BLaER1 (cell line): ENCODE data around the gene PCGF3.
"Not testable (repeated sequence)": the region's sequence is repeated elsewhere in the genome, so short reads cannot be mapped to it uniquely, and the experiment has no call there.

Experiments
- H3K27ac ChIP-seq: shearing (Covaris generic); formaldehyde crosslinking; 2 replicates; pipeline ENCODE4 v1.8.1; 2022
- H3K27me3 ChIP-seq: shearing (Covaris generic); formaldehyde crosslinking; 2 replicates; pipeline ENCODE4 v1.8.1; 2022
- H3K36me3 ChIP-seq: shearing (Covaris generic); formaldehyde crosslinking; 2 replicates; pipeline ENCODE4 v1.8.1; 2022
- H3K4me1 ChIP-seq: shearing (Covaris generic); formaldehyde crosslinking; 2 replicates; pipeline ENCODE4 v1.8.1; 2022
- H3K4me2 ChIP-seq: shearing (Covaris generic); formaldehyde crosslinking; 2 replicates; pipeline ENCODE4 v1.8.1; 2022
- H3K4me3 ChIP-seq: shearing (Covaris generic); formaldehyde crosslinking; 2 replicates; pipeline ENCODE4 v1.8.1; 2022
- H3K9ac ChIP-seq: shearing (Covaris generic); formaldehyde crosslinking; 2 replicates; pipeline ENCODE4 v1.8.1; 2022
- H3K9me3 ChIP-seq: shearing (Covaris generic); formaldehyde crosslinking; 2 replicates; pipeline ENCODE4 v1.8.1; 2022
- H4K20me1 ChIP-seq: shearing (Covaris generic); formaldehyde crosslinking; 2 replicates; pipeline ENCODE4 v1.8.1; 2022
- Cebpa-rat ChIP-seq: shearing (Covaris generic); IDR thresholded peaks from 2 replicates; pipeline ENCODE4 v1.8.1; 2022

PCGF3 gene

DNA sequence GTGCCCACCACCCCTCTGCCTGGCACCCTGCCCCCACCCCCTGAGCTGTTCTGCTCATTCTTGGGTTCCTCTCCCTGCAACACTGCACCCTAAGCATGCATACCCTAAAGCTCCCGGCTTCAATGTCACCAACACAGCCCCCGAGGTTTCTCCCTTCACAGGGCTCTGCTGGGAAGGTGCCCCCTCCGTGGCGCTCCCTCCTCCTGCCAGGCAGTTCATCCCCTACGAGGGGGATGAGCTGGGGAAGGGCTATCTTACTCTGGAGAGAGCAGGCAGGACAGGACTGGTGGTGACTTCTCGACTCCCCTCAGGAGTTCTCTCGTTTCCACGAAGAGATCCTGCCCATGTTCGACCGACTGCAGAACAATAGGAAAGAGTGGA, 38.1 kb upstream of the PCGF3 start:
- TF ChIP-seq Cebpa-rat: no peak
- peaks cover 35% of the 10 kb centered on the region for H3K4me1 ChIP-seq
- H3K9me3 ChIP-seq: no peaks in the 10 kb centered on the region
- H3K9ac ChIP-seq: no peak overlapping the region
- no peak overlapping the region for H3K4me2 ChIP-seq
- H3K27ac ChIP-seq: no peak overlapping the region
- no peak overlapping the region for H3K4me3 ChIP-seq
- no peaks in the 10 kb centered on the region for H3K27me3 ChIP-seq
- H4K20me1 ChIP-seq: no peaks in the 10 kb centered on the region
- H3K36me3 ChIP-seq: peaks cover 28% of the 10 kb centered on the region

DNA sequence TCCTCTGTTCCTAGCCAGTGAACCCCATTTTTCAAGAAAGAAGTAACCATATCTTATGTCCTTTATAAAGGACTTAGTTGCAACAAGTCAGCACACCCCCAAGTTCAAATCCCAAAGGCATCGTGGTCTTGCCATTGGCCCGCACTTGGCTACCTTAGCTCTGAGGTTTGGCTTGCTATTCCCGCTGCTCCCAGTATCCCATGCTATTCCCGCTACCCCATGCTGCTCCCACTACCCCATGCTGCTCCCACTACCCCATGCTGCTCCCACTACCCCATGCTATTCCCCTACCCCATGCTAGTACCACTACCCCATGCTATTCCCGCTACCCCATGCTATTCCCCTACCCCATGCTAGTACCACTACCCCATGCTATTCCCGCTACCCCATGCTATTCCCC, 37.4 kb upstream of the PCGF3 start:
- not testable (repeated sequence) for H3K4me3 ChIP-seq, H3K27me3 ChIP-seq
- H3K36me3 ChIP-seq: peaks cover 34% of the 10 kb centered on the region

GRCh38 chr4:669806-670559, 35.6 kb upstream of the PCGF3 start:
- not testable (repeated sequence) for H3K4me2 ChIP-seq, H3K9me3 ChIP-seq, H3K9ac ChIP-seq, H3K4me3 ChIP-seq, H3K27ac ChIP-seq, H3K27me3 ChIP-seq, H4K20me1 ChIP-seq
- Histone ChIP-seq H3K4me1 (peaks cover 34% of the 10 kb centered on the region), H3K36me3 (peaks cover 36% of the 10 kb centered on the region)

More for the DNA sequence above, 37.4 kb upstream of the PCGF3 start:
- not testable (repeated sequence) for H4K20me1 ChIP-seq, H3K27ac ChIP-seq, H3K9ac ChIP-seq, H3K9me3 ChIP-seq, H3K4me2 ChIP-seq
- peaks cover 36% of the 10 kb centered on the region for H3K4me1 ChIP-seq

- Histone ChIP-seq H3K36me3 (peaks cover 36% of the 10 kb centered on the region), H3K27me3 (no peaks in the 10 kb centered on the region), H4K20me1 (peaks cover 7% of the 10 kb centered on the region; the same call in 1 of the 2 replicates), H3K9ac (no peak overlapping the region), H3K27ac (no peak overlapping the region), H3K4me1 (peaks cover 34% of the 10 kb centered on the region), H3K4me2 (no peak overlapping the region), H3K4me3 (no peak overlapping the region), H3K9me3 (no peaks in the 10 kb centered on the region)
- TF ChIP-seq Cebpa-rat: no peak
These were observed 33.9 kb upstream of the PCGF3 start for GRCh38 chr4:671769-672168.

DNA sequence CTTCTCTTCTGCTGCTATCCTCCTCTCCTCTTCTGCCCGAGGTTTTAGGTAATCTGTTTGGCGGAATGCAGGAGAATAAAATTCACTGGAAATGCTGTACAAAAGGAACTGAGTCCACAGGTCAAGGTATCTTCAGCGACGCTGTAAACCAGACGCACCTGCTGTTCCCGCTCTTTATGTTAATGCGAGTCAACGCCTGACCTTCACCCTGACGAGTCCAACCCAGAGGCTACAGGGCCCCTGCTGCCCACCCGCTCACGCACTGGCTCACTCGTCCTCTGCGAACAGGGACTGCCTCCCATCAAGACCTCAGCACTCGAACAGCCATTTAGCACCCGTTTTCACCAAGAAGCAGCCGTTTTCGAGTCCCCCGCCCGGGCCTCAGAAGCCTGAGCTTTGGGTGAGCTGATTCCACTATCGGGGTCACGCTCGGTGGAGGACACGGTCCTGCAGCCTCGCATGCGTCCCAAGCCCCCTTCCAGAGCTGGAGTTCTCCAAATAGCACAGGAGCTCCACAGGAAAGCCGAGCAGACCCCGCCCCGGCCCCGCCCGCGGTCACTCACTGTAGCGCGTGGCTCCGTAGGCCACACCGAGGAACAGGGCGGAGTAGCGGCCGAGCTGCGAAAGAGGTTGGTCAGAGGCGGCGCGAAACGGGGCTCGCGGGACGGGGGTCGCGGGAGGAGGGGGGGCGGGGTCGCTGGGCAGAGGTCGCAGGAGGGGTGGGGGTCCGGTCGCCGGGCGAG, 32.1 kb upstream of the PCGF3 start:
- peak overlapping the region; percentile 97 for H3K4me2 ChIP-seq
- peaks cover 50% of the 10 kb centered on the region for H3K4me1 ChIP-seq
- H3K9me3 ChIP-seq: no peaks in the 10 kb centered on the region
- no peak for TF ChIP-seq Cebpa-rat
- peak overlapping the region; percentile 85 for H3K9ac ChIP-seq
- peaks cover 36% of the 10 kb centered on the region for H3K36me3 ChIP-seq
- H3K27ac ChIP-seq: peak overlapping the region; percentile 74
- peaks cover 7% of the 10 kb centered on the region; the same call in 1 of the 2 replicates for H4K20me1 ChIP-seq
- H3K27me3 ChIP-seq: no peaks in the 10 kb centered on the region
- H3K4me3 ChIP-seq: peak overlapping the region; percentile 95

DNA sequence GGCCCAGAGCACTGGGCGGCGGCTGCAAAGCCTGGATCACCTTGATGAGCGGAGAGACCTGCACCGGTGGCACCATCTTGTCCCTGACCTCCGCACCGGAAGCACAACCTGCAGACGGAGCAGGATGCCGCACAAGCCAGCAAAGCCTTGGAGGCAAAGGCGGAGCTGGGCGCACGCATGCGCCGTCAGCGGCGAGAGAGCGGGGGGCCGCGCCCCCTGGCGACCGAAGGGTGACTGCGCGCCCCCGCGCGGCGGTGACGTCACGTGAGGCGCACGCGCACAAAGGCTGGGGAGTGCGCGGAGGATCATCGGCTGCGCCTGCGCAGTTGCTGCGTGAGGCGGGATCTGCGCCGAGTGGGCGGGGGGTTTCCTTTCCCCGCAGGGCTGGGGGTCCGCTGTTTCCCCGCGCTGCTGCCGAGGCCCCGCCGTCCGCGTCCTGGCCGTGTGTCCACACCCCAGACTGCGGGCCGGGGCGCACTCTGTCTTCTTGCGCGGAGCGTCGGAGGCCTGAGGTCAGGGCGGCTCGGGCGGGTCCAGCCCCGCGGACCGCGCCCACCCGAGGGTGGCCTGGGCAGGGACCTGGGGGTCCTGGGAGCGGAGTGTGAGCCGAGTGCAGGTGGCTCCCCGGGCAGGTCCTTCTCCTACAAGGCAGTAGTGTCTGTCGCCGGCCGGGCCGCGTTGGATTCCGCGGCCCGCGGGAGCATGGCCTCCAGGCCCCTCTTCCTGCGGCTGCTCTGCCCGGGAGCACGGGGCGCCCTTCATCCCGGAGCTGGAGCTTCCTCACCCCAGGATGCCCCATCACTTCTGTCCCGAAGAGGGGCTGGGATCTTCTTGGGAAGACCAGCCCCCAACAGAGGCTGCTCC, 31.2 kb upstream of the PCGF3 start, which contains the start of the genes ATP5ME and MYL5:
Gene ATP5ME, minus strand, starts transcription at position 105 of the 864 bp plus-strand sequence. Its CDS starts 29 bp downstream, at position 76.
Gene MYL5, plus strand, starts transcription at position 371 of the 864 bp plus-strand sequence. CDS start 3,485 bp downstream, outside the sequence.
- Histone ChIP-seq H3K4me3 (peak within 1 kb of the TSS; percentile 95), H3K27me3 (no peaks in the 10 kb centered on the region), H4K20me1 (peaks cover 7% of the 10 kb centered on the region; the same call in 1 of the 2 replicates), H3K27ac (peak within 1 kb of the TSS; percentile 96), H3K9me3 (no peaks in the 10 kb centered on the region), H3K36me3 (peaks cover 36% of the 10 kb centered on the region), H3K4me2 (peak within 1 kb of the TSS; percentile 98), H3K9ac (peak within 1 kb of the TSS; percentile 96), H3K4me1 (peaks cover 54% of the 10 kb centered on the region)
- no peak for TF ChIP-seq Cebpa-rat

DNA sequence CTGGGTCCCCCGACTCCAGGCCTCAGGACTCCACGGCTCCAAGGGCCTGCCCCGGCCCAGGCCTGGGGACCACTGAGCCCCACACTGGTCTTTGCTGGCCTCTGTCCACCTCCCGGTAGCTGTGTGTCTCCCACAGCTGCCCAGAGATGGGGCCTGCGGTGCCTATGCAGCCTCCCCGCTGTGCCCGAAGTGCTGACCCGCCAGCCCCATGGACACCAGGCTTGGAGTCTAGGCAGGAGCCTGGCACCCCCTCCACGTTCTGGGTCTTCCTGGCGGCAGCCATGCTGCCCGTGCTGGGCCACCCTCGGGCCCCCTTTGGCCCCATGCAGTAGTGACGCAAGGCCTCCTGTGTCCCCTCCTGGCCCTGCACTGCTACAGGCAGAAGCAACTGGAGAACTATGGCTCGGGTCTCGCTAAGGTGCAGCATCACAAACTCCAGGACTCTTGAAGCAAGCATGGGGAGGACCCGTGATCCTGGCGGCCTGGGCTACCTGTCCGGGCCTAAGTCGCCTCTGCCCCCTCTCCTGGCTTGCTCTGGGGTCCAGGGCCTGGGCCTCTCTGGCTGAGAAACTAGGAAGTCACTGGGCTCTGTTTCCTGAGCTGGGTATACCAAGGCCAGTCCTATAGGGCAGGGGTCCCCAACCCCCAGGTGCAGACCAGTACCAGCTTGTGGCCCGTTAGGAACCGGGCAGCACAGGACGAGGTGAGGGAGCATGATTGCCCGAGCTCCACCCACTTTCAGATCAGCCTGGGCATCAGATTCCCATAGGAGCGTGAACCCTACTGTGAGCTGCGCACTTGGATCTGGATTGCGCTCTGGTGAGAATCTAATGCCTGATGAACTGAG, 30.4 kb upstream of the PCGF3 start:
- Histone ChIP-seq H3K4me1 (peaks cover 57% of the 10 kb centered on the region), H3K27ac (peak overlapping the region; percentile 96), H3K27me3 (no peaks in the 10 kb centered on the region)

DNA sequence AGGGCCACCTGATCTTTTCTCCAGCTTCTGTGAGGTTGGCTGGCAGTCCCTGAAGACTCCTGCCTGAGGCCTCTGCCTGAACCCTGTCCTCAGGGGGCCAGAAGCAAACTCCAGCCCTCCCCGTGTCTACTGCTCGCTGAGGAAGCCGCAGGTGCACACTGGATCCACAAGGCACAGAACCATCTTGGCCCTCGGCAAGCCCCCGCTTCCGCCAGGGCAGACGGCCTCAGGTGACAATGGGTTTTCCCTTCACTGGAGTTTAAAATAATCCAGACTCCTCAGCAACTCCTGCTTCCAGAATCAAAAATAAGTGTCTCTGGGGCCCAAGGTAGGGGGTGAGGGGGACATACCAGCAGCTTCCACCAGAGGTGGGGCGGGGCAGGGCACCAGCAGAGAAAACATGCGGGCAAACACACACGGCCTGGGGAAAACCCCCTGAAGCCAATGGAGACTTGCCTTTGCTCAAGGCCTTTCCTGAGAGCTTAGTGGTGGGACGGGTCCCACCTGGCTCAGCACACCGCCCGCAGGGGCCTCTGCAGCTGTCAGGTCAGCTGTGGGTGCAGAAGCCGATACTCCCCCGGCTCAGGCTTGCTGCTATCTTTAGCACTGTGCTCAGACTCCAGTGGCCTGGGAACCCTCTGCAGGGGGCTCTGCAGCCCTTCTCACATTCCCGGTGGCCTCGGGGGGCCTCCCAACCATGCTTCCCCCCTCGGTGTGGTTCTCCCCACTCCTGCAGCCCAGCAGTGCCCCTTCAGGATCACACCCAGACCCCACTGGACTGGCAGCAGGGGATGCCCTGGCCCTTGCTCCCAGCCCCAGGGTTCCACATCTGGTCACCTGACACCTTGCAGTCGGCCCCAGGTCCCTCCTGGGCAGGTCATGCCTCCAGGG, 29.4 kb upstream of the PCGF3 start:
- H3K4me2 ChIP-seq: peak overlapping the region; percentile 98
- peak overlapping the region; percentile 96 for H3K9ac ChIP-seq
- H3K27ac ChIP-seq: peak overlapping the region; percentile 96

More for the DNA sequence above, 30.4 kb upstream of the PCGF3 start:
- peaks cover 31% of the 10 kb centered on the region for H3K36me3 ChIP-seq
- peak overlapping the region; percentile 95 for H3K4me3 ChIP-seq
- H4K20me1 ChIP-seq: peaks cover 7% of the 10 kb centered on the region; the same call in 1 of the 2 replicates
- no peaks in the 10 kb centered on the region for H3K9me3 ChIP-seq
- TF ChIP-seq Cebpa-rat: no peak
- peak overlapping the region; percentile 96 for H3K9ac ChIP-seq
- peak overlapping the region; percentile 98 for H3K4me2 ChIP-seq

More for the DNA sequence above, 29.4 kb upstream of the PCGF3 start:
- Histone ChIP-seq H3K9me3 (no peaks in the 10 kb centered on the region), H3K27me3 (no peaks in the 10 kb centered on the region), H3K4me1 (peaks cover 67% of the 10 kb centered on the region), H3K36me3 (peaks cover 21% of the 10 kb centered on the region), H3K4me3 (peak overlapping the region; percentile 95), H4K20me1 (peaks cover 7% of the 10 kb centered on the region; the same call in 1 of the 2 replicates)
- no peak for TF ChIP-seq Cebpa-rat
